Stimulated activated CD8-positive, alpha-beta memory T cell treated with anti-CD3 and anti-CD28 coated beads, Interleukin-15, amount 100 ng/mL, for 1 hour (primary cell): ENCODE measurements around the gene ECHS1.
"Not testable (repeated sequence)": the region's sequence is repeated elsewhere in the genome, so short reads cannot be mapped to it uniquely, and the experiment has no call there.

ENCODE experiments used
- DNase-seq: peaks from one replicate; pipeline ENCODE4 v3.0.0-alpha.2; 2020; ENCODE audit warnings: low read depth

Gene ECHS1

DNA sequence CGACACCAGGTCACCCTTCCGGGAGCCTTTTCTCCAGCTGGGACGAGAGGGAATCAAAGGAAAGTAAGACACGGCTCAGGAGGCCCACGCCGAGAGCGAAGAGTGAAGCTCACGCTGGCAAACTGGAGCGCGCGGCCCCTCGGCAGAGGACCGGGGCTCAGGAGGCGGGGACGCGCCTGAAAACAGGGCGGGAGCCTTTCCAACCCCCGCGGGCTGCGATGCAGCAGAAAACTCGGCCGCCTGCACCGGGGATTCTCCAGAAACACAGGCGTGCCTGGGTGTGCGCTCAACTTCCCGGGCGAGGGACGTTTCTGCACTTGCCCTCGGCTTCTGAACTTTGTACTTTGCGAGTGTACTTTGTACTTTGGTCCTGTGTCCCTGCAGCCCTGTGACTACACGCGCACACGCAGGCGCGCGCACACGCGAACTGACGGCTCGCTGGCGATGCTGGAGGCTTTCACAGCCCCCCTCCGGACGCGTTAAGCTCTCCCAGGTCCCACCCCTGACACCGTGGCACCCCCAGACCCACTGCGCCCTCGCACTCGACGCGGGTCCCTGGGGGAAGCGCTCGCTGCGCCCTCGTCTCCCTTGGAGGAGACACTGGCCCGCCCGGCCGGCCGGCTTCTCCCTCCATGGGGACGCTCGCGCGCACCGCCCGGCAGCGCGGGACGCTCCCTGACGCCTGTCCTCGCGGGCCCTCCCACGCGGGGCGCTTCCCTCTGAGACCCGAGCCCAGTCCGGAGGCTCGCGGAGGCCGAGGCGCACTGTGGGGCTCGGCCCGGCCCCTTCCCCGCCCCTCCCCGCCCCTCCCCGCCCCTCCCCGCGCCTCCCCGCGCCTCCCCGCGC, 5.3 kb upstream of the ECHS1 start:
- peak; percentile 20 for DNase-seq

DNA sequence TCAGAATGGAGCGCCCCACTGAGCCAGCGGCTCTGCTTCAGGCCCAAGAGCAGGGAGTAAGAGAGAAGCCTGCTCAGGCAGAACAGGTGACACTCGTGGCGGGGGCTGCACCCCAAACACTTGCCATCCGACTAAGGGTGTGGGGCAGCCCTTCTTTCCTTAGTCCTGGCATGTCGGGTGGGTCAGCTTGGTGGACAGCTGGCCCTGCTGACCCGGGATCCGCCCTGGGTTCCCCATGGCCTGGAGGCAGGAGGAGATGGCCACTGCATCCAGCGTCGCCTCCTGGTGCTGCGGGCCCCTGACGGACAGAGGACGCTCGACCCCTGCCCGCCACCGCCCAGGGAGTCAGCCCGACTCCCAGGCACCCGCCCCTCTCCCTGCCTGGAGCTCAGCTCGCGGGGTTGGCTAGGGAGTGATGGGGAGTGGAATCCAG, 4.7 kb upstream of the ECHS1 start:
- DNase-seq = no peak

DNA sequence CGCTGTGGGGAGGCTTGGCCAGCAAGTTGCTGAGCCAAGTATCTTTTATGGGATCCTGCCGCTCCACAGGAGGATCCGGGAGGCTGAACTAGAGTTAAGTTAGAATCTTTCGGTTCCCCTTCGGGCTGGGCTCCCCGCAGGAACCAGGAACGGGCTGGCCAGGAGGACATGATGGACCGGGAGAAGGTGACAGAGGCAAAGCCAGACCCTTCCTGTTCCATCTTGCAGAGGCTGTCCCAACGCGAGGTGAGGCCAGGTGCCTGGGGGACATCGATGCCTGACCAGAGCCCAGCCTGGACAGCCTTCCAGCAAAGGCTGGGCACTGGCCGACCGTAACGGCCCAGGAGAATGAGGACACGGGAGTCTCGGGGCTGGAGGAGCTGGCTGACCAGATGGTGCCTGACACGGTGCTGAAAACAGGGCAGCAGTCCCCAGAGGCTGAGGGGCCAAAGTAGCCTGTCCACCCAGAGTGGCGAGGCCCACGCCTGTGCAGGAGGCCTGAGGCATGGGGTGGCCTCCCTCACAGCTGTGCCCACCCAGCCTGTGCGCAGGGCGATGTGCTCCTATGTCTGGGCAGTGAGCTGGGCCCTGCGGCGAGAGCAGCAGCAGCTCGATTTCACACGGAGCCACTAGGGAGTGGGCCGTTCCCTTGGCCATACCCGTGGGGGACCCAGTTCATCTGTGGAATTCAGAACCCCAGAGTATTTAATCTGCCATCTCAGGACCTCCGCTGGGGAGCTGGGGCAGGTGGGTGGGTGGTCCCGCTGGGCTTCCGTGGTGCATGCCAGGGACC, 4.1 kb upstream of the ECHS1 start:
- no peak for DNase-seq

DNA sequence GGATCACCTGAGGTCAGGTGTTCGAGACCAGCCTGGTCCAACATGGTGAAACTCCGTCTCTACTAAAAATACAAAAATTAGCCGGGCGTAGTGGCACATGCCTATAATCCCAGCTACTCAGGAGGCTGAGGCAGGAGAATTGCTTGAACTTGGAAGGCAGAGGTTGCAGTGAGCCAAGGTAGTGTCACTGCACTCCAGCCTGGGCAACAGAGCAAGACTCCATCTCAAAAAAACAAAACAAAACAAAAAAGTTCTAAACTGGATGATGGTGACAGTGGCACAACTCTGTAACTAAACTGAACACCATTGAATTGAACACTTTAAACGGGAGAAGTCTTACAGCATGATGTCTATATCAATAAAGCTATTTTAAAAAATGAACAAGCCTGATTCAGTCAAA, 3.0 kb upstream of the ECHS1 start:
- DNase-seq = not testable (repeated sequence)

DNA sequence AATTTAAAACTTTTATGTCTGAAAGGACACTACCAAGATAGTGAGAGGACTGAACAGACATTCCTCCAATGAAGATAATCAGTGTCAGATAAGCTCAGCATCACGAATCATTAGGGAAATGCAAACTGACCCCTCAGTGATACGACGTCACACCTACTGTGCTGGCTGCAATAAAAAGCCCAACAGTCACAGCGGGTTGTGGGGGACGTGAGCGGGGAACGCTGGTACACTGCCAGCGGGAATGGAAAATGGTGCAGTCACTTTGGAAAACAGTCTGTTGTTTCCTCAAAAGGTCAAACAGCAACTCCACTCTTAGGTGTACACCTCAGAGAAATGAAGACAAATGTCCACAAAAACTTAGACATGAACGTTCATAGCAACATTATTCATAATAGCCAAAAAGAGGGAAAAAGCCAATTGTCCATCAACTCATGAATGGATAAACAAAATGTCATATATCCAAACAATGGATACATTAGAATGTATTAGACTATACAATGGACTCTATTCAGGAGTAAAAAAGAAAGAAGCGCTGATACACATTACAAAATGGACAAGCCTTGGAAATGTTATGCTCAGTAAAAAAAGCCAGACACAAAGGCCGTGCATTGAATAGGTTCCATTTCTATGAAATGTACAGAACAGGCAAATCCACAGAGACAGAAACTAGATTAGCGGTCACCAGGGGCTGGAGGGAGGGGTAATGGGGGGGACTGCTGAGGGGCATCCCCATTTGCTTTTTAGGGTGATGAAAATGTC, 2.4 kb upstream of the ECHS1 start:
- no peak for DNase-seq

DNA sequence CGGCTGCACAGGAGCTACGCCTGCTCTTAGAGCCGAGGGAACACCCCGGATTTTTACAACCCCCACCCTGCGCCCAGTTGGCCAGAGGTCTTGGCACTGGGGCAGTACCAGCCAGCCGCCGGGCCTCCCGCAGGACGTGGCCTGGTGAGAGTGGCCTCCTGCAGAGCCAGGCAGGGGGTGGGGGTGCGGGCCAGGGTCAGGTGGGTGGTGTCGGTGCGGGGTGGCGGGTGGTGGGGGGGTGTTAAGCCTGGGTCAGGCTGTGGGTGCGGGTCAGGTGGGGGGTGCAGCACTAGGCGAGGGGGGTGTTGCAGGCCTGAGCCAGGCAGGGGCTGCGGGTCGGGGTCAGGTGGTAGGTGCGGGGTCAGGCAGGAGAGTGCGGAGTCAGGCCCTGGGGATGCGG, 647 bp downstream of the ECHS1 start:
- no peak for DNase-seq

DNA sequence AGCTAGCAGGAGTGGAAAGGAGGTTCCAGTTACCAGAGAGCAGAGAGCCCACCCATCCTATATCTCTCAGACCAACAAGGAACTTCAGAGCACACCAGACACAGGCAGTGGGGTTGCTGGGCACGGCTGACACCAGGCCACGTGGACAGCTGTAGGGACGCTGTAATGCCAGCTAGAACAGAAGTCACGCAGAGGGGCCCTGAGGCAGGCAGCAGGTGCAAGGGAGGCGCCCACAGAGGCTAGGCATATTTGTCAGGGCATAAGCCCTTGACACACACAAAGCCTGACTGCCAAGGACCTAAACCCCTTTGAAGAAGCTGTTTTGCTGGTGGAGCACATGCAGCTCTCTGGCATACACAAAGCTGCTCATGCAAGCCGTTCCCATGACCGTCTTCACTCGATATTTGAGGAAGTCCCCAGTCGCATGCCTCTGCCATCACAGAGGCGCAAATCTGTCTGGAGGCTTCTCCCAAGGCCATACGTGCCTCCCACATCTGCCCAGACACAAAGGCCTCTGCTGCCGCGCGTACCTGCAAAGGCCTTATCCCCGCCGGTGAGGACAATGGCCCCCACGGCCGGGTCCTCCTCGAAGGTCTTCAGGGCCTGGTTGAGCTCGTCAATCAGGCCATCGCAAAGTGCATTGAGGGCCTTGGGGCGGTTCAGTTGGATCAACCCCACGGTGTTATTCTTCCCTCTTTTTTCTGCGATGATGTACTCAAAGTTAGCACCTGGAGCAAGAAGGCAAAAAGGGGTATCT, 2.9 kb downstream of the ECHS1 start:
- DNase-seq = no peak

DNA sequence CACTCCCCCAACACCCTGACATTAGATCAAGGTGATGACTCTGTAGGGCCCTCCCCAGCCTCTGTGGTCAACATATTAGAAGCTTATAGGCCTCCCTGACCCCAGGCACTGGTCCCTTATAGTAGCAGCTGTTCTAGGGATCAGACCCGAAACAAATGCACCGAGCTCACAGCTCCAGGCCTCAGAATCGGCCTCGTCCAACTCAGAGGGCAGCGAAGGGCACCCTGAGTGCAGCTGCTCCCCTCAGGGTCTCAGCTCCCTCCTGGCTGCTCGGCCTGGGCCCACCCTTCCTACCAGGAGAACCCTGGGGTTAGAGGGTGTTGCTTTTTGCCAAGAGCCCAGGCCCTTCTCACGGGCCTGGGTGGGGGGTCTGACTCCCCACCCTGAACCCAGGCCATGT, 5.0 kb downstream of the ECHS1 start:
- no peak for DNase-seq

DNA sequence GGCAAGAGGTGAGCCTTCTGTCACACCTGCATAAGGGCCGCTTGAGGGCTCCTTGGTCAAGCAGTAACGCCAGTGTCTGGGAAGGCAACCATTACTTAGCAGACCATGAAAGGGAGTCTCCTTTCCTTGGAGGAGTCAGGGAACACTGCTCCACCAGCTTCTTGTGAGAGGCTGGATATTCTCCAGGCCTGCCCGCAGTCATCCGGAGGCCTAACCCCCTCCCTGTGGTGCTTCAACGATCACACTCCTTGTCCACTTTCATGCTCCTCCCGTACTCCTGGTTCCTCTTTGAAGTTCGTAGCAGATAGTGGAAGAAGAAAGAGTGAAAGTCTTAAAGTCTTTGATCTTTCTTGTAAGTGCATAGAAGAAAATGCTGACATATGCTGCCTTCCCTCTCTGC, 5.7 kb downstream of the ECHS1 start:
- not testable (repeated sequence) for DNase-seq

DNA sequence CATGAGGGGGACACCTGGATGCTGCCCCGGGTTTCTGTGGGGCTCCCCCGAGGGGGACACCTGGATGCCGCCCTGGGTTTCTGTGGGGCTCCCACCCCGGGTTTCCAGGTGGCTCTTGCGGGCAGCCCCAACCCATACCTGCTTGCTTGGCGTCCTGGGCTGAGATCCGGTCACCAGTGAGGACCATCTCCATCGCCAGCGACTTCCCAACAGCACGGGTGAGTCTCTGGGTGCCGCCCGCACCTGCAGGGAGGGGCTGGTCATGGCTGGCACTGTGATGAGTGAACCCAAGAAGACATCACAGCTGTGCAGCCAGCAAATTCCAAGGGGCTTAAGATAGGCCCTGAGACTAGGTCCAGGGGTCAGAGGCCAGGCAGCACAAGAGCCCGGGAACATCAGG, 6.4 kb downstream of the ECHS1 start:
- DNase-seq = no peak

DNA sequence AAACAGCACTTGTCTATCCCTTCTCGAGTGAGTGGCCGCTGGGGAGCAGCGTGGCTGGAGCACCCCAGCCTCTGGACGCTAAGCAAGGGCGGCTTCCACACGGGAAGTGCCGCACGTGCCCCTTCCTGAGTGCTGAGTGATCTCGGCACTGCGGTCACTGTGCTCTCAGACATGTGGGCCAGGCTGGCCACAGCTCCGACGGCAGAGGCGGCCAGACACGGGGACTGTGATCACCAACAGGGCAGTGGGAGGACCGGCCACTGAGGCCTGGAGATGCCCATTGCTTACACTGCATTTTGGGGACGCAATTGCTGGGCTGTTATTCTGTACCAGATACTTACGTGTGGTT, 7.0 kb downstream of the ECHS1 start:
- no peak for DNase-seq

DNA sequence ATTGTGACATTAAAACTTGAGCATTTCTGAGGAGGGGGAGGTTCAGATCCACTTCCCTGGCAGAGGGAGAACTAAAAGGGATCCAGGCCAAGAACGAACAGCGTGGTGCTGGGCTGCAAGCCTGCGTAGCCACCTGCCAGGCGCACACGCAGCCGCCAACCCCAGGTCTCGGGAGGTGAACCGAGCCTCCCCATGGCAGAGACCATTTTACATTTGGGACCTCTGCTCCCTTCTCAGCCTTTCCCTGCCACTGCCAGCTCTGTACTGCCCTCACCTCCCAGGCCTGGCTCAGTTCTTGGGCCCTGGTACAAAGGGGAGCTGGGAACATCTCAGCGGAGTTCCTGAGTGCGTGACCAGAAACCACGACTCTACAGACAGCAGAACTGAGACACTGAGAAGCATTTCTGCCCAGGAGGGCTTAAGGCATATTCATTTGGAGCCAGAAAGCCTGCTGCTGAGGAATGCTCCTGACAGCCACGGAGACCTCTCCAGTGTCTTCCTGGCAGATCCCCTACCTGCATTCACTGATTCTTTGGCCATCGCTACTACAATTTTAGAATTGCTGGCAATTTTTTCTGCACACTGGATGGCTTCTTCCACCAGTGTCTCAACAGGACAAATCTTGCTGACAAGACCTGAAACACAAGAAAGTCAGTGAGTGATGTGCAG, 7.6 kb downstream of the ECHS1 start:
- DNase-seq = no peak

DNA sequence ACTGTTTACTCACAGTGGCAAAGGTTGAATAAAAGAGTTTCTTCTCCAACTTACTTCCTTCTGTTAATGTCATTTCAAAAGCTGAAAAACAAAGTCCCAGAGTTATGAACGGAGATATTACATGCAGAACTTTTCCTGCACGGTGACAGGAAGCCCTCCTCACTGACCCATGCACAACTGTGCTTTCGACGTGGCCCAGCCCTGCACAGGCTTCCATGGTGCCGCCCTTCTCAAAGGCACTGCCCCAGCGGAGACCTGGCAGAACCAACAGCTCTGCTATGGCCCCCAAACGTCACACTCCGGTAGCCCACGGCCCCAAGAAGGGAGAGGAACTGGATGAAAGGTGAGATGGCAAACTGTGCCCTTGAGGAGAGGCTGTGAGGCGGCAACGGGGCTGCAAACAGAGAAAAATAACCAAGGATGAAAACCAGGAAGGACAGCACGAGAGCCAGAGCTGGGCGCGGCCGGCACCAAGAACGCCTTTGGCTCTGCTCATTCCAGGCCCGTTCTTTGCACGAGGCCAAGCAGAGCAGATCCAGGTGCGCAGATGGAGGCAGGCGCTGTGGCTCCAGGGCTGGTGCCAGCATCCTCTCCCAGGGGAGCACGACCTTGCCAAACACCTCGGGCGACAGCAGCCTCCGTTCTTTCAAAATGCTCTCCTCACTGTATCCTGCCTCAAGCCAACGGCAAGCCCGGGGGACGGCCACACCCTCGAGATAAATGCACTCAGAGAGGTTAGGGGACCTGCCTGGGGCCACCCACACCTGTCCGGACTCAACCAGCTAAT, 8.3 kb downstream of the ECHS1 start:
- no peak for DNase-seq

DNA sequence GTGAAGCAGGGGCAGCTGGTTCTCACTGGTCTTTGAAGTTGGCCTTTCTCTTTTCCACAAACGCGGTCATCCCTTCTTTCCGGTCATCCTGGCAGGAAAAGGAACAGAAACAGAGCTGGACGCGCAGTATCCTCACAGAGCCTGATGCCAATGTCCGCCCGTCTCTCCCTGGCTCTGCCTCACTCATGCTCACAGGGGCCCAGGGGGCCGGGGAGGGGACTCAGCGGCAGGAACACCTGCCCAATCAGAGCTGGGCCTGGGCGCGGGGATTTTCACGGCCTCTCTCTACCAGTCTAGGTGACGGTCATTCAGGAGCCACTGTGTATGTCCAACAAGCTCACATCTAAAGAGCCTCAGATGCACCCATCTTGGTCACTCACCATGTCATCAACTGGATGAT, 10.3 kb downstream of the ECHS1 start:
- no peak for DNase-seq

DNA sequence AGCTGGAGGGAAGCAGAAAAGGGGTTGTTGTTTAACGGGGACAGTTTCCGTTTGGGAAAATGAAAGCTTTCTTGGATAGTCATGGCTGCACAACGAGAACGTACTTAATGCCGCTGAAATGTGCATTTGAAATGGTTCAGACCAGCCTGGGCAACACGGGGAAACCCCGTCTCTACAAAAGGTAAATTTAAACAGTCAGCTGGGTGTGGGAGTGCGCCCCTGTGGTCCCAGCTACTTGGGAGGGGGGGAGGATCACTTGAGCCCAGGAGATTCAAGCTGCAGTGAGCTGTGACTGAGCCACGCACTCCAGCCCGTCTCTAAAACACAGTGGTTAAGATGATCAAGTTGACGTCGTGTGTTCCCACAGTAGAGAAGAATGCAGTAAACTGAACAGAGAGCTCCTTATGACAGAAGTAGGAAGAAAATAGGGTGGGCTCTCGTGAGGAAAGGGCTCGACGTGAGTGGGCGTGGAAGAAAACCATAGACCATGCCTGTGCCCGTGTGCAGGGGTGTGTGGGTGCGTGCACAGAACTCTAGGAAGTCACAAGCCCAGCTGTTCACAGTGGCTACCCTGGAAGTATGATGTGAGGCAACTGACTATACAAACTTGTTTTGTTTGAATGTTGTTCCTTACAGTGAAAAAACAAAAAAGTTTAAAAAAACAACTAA, 11.2 kb downstream of the ECHS1 start:
- no peak for DNase-seq

DNA sequence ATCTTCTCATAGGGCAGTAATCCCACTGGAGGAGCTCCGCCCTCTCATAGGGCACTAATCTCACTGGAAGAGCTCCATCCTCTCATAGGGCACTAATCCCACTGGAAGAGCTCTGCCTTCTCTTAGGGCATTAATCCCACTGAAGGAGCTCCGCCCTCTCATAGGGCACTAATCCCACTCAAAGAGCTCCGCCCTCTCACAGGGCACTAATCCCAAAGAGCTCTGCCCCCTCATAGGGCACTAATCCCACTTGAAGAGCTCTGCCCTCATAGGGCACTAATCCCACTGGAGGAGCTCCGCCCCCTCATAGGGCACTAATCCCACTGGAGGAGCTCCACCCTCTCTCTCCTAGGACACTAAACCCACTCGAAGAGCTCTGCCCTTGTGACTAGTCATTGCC, 11.9 kb downstream of the ECHS1 start:
- no peak for DNase-seq

DNA sequence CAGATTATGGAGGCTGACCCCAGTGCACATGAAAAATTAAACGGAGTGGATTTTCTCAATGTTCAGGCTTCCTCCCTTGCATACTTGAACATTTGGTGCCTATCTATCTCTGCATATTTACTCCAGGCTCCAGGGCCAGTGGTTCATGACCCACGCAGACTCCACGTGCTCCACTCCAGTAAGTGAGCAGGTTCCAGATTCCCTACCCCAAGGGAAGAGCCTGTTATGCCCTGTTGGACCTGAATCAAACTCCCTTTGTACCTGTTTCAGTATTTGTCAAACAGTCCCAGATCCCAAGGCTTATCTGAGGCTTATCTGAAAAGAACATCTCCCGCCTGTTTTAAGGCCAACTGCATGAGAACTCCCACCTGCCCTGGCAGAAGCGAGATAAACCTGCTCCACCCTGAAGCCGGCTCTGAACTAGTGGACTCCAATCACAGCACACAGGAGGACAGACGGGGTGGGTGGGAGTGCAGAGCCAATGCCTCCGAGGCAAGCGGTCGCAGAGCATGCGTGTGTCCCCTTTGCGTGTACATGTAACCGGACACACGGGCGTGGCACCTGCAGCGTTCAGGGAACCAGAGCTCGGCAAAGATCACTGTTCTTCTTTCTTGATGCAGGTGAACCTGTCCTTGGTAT, 13.1 kb downstream of the ECHS1 start:
- DNase-seq = no peak

DNA sequence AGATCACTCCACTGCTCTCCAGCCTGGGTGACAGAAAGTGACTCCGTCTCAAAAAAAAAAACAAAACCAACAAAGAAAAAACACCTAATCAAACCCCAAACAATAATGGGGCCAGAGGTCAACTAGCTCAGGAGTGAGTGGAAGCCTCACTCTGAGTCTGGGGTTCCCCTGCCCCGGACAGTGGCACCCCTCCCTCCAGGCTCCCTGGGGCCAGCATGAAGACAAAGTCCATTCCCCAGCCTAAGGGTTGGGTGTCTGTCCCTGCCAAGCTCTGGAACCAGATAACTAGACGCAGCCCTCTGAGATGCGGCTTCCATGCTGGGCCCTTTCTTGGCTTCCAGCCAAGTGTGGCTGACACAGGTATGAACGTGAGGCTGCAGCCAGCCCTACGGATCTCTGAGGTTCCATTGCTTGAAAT, 13.6 kb downstream of the ECHS1 start:
- no peak for DNase-seq

DNA sequence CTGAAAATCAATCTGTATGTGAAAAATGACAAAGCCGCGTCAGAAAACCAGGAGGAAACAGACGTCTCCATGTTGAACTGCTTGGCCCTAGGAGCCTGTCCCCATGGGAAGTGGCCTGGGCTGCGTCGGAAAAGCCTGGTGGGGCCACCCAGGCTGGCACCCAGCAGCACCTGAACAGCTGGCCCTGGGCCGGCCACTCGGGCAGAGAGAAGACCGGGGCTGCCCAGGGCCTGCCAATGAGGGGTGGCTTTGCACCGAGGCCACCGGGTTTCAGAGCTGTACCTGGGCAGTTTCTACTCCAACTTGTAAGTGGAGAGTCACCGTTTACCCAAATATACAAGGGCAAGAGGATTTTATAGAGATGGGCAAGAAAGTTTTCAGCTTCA, 14.2 kb downstream of the ECHS1 start:
- DNase-seq = no peak
